ENCODE measurements around the gene SORCS3. TPM values are rescaled to one million over a fixed set of nuclear protein-coding genes. Genes with fewer than 3 reads are reported as not detected.

Gene SORCS3
- total RNA-seq, 1 donor: not detected

GRCh38 chr10:104642658-104643302, 1.7 kb downstream of the SORCS3 start:
- peak in 2 of 3 donors; percentile 34 to 35 for DNase-seq (ENCODE audit: low read depth in 2 of 3, low spot score in 2 of 3)

- DNase-seq (ENCODE audit: low read depth in 2 of 3, low spot score in 2 of 3): no peak
Observed at GRCh38 chr10:104643303-104643663, 2.2 kb downstream of the SORCS3 start.

GRCh38 chr10:104646146-104646545, 5.1 kb downstream of the SORCS3 start:
- no peak for DNase-seq (ENCODE audit: low read depth in 2 of 3, low spot score in 2 of 3)

- DNase-seq (ENCODE audit: low read depth in 2 of 3, low spot score in 2 of 3): no peak
Observed at GRCh38 chr10:104648421-104648820, 7.3 kb downstream of the SORCS3 start.

- no peak for DNase-seq (ENCODE audit: low read depth in 2 of 3, low spot score in 2 of 3)
Observed at GRCh38 chr10:104650072-104650471, 9.0 kb downstream of the SORCS3 start.

- DNase-seq (ENCODE audit: low read depth in 2 of 3, low spot score in 2 of 3): no peak
Observed at GRCh38 chr10:104650635-104651331, 9.7 kb downstream of the SORCS3 start.

GRCh38 chr10:104657036-104657435, 15.9 kb downstream of the SORCS3 start:
- no peak for DNase-seq (ENCODE audit: low read depth in 2 of 3, low spot score in 2 of 3)

- DNase-seq (ENCODE audit: low read depth in 2 of 3, low spot score in 2 of 3): no peak
Observed at GRCh38 chr10:104657457-104657856, 16.4 kb downstream of the SORCS3 start.

GRCh38 chr10:104658067-104658466, 17.0 kb downstream of the SORCS3 start:
- DNase-seq (ENCODE audit: low read depth in 2 of 3, low spot score in 2 of 3): no peak

GRCh38 chr10:104659809-104660208, 18.7 kb downstream of the SORCS3 start:
- DNase-seq (ENCODE audit: low read depth in 2 of 3, low spot score in 2 of 3): no peak

- no peak for DNase-seq (ENCODE audit: low read depth in 2 of 3, low spot score in 2 of 3)
Observed at GRCh38 chr10:104663076-104663475, 22.0 kb downstream of the SORCS3 start.

- no peak for DNase-seq (ENCODE audit: low read depth in 2 of 3, low spot score in 2 of 3)
Observed at GRCh38 chr10:104663563-104663962, 22.5 kb downstream of the SORCS3 start.

- no peak for DNase-seq (ENCODE audit: low read depth in 2 of 3, low spot score in 2 of 3)
Observed at GRCh38 chr10:104664205-104664604, 23.1 kb downstream of the SORCS3 start.

- DNase-seq (ENCODE audit: low read depth in 2 of 3, low spot score in 2 of 3): no peak
Observed at GRCh38 chr10:104665174-104665573, 24.1 kb downstream of the SORCS3 start.

GRCh38 chr10:104666106-104666505, 25.0 kb downstream of the SORCS3 start:
- no peak for DNase-seq (ENCODE audit: low read depth in 2 of 3, low spot score in 2 of 3)

- DNase-seq (ENCODE audit: low read depth in 2 of 3, low spot score in 2 of 3): no peak
Observed at GRCh38 chr10:104676874-104677273, 35.8 kb downstream of the SORCS3 start.

- no peak for DNase-seq (ENCODE audit: low read depth in 2 of 3, low spot score in 2 of 3)
Observed at GRCh38 chr10:104678658-104679057, 37.6 kb downstream of the SORCS3 start.

GRCh38 chr10:104680467-104681401, 39.6 kb downstream of the SORCS3 start:
- no peak for DNase-seq (ENCODE audit: low read depth in 2 of 3, low spot score in 2 of 3)

GRCh38 chr10:104681485-104681884, 40.4 kb downstream of the SORCS3 start:
- DNase-seq (ENCODE audit: low read depth in 2 of 3, low spot score in 2 of 3): no peak

GRCh38 chr10:104683567-104683966, 42.5 kb downstream of the SORCS3 start:
- DNase-seq (ENCODE audit: low read depth in 2 of 3, low spot score in 2 of 3): no peak

- DNase-seq (ENCODE audit: low read depth in 2 of 3, low spot score in 2 of 3): no peak
Observed at GRCh38 chr10:104686829-104687228, 45.7 kb downstream of the SORCS3 start.
